Measurements from ENCODE around the gene ORC3.
A peak's percentile ranks its signal among the peaks of the same experiment; 100 is the strongest.
"Not testable (repeated sequence)": the region's sequence is repeated elsewhere in the genome, so short reads cannot be mapped to it uniquely, and the experiment has no call there.

The ORC3 gene

GRCh38 chr6:87701676-87702588 lies 112.0 kb downstream of the ORC3 start, which contains the start of gene AKIRIN2:
TSS of gene AKIRIN2 (minus strand) at chr6:87702233. CDS start at chr6:87701684, 549 bp downstream.
- Histone ChIP-seq H3K36me3 (ENCODE audit: insufficient read depth, insufficient read length, low read length) (peaks cover 17% of the 10 kb centered on the region), H3K4me3 (ENCODE audit: insufficient read length, low read depth) (peak within 1 kb of the TSS; percentile 86), H3K9me3 (ENCODE audit: insufficient read depth, low read length) (no peaks in the 10 kb centered on the region), H3K9ac (ENCODE audit: insufficient read length, low read depth) (peak within 1 kb of the TSS; percentile 93), H3K4me1 (ENCODE audit: insufficient read depth, insufficient read length) (no peaks in the 10 kb centered on the region), H3K27me3 (ENCODE audit: insufficient read depth, insufficient read length) (no peaks in the 10 kb centered on the region)
- TF ChIP-seq ZNF274 (IDR thresholded peaks at IDR 0.05; ENCODE audit: low read depth, low read length) (no peak), YY1 (IDR thresholded peaks at IDR 0.05; ENCODE audit: insufficient read depth, insufficient read length) (peak; percentile 67)
- DNase-seq (ENCODE audit: low read depth, low spot score), result peak; percentile 96

GRCh38 chr6:87702589-87702945 lies 112.6 kb downstream of the ORC3 start:
- no peak for DNase-seq (ENCODE audit: low read depth, low spot score)
- H3K4me3 ChIP-seq (ENCODE audit: insufficient read length, low read depth), result peak overlapping the region; percentile 29
- TF ChIP-seq SUZ12 (IDR thresholded peaks at IDR 0.05; ENCODE audit: extremely low read depth, insufficient read depth, insufficient read length) (no peak), ZNF274 (IDR thresholded peaks at IDR 0.05; ENCODE audit: low read depth, low read length) (no peak), YY1 (IDR thresholded peaks at IDR 0.05; ENCODE audit: insufficient read depth, insufficient read length) (no peak)
- H3K9me3 ChIP-seq (ENCODE audit: insufficient read depth, low read length), result no peaks in the 10 kb centered on the region
- H3K4me1 ChIP-seq (ENCODE audit: insufficient read depth, insufficient read length), result no peaks in the 10 kb centered on the region
- H3K9ac ChIP-seq (ENCODE audit: insufficient read length, low read depth), result peak overlapping the region; percentile 64
- peaks cover 12% of the 10 kb centered on the region for H3K36me3 ChIP-seq (ENCODE audit: insufficient read depth, insufficient read length, low read length)
- no peaks in the 10 kb centered on the region for H3K27me3 ChIP-seq (ENCODE audit: insufficient read depth, insufficient read length)

GRCh38 chr6:87703039-87703438 lies 113.1 kb downstream of the ORC3 start:
- not testable (repeated sequence) for DNase-seq (ENCODE audit: low read depth, low spot score); H3K27me3 ChIP-seq (ENCODE audit: insufficient read depth, insufficient read length); H3K9me3 ChIP-seq (ENCODE audit: insufficient read depth, low read length); H3K4me1 ChIP-seq (ENCODE audit: insufficient read depth, insufficient read length); H3K36me3 ChIP-seq (ENCODE audit: insufficient read depth, insufficient read length, low read length)
- Histone ChIP-seq H3K4me3 (ENCODE audit: insufficient read length, low read depth) (peak overlapping the region; percentile 29), H3K9ac (ENCODE audit: insufficient read length, low read depth) (peak overlapping the region; percentile 64)

GRCh38 chr6:87705070-87705691 lies 115.2 kb downstream of the ORC3 start:
- no peak for TF ChIP-seq YY1 (IDR thresholded peaks at IDR 0.05; ENCODE audit: insufficient read depth, insufficient read length)
- TF ChIP-seq SUZ12 (IDR thresholded peaks at IDR 0.05; ENCODE audit: extremely low read depth, insufficient read depth, insufficient read length), result no peak
- no peak for TF ChIP-seq ZNF274 (IDR thresholded peaks at IDR 0.05; ENCODE audit: low read depth, low read length)
- Histone ChIP-seq H3K4me3 (ENCODE audit: insufficient read length, low read depth) (no peak overlapping the region), H3K27me3 (ENCODE audit: insufficient read depth, insufficient read length) (no peaks in the 10 kb centered on the region), H3K9ac (ENCODE audit: insufficient read length, low read depth) (no peak overlapping the region), H3K36me3 (ENCODE audit: insufficient read depth, insufficient read length, low read length) (peaks cover 7% of the 10 kb centered on the region), H3K4me1 (ENCODE audit: insufficient read depth, insufficient read length) (no peaks in the 10 kb centered on the region), H3K9me3 (ENCODE audit: insufficient read depth, low read length) (no peaks in the 10 kb centered on the region)
- no peak for DNase-seq (ENCODE audit: low read depth, low spot score)

DNA sequence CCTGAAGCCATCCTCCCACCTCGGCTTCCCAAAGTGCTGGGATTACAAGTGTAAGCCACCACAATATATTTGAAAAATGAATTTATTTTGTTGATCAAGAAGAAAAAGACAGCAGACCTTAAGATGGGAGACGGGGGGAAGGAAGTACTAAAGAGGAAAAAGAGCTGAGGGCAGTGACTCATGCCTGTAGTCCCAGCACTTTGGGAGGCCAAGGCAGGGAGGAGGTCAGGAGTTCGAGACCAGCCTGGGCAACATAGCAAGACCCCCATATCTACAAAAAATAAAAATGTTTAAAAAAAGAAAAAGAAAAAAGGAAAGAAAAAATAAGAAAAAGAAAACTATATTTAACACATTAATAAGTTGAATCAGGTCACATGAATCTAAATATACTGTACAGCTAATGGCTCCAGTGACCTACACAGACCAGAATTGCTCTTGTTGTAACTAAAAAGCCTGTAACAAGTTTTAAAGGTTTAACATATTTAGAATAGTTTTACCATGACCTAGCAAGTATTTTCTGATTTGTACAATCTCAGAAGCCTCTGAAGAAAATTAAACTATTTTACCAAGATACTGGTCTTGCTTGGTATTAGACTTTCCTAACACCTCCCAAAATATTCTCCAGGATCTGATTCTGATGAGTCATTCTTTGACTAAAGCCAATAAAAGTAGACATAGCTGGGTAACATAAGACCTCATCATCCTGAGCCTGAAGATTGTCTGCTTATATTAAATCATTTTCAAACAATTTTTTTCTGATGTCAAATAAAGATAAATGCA lies 116.4 kb downstream of the ORC3 start:
- DNase-seq (ENCODE audit: low read depth, low spot score), result no peak
- no peaks in the 10 kb centered on the region for H3K27me3 ChIP-seq (ENCODE audit: insufficient read depth, insufficient read length)
- no peaks in the 10 kb centered on the region for H3K36me3 ChIP-seq (ENCODE audit: insufficient read depth, insufficient read length, low read length)
- H3K9me3 ChIP-seq (ENCODE audit: insufficient read depth, low read length), result no peaks in the 10 kb centered on the region
- no peak overlapping the region for H3K4me3 ChIP-seq (ENCODE audit: insufficient read length, low read depth)
- H3K4me1 ChIP-seq (ENCODE audit: insufficient read depth, insufficient read length), result no peaks in the 10 kb centered on the region
- no peak overlapping the region for H3K9ac ChIP-seq (ENCODE audit: insufficient read length, low read depth)
- TF ChIP-seq SUZ12 (IDR thresholded peaks at IDR 0.05; ENCODE audit: extremely low read depth, insufficient read depth, insufficient read length) (no peak), YY1 (IDR thresholded peaks at IDR 0.05; ENCODE audit: insufficient read depth, insufficient read length) (no peak), ZNF274 (IDR thresholded peaks at IDR 0.05; ENCODE audit: low read depth, low read length) (no peak)

DNA sequence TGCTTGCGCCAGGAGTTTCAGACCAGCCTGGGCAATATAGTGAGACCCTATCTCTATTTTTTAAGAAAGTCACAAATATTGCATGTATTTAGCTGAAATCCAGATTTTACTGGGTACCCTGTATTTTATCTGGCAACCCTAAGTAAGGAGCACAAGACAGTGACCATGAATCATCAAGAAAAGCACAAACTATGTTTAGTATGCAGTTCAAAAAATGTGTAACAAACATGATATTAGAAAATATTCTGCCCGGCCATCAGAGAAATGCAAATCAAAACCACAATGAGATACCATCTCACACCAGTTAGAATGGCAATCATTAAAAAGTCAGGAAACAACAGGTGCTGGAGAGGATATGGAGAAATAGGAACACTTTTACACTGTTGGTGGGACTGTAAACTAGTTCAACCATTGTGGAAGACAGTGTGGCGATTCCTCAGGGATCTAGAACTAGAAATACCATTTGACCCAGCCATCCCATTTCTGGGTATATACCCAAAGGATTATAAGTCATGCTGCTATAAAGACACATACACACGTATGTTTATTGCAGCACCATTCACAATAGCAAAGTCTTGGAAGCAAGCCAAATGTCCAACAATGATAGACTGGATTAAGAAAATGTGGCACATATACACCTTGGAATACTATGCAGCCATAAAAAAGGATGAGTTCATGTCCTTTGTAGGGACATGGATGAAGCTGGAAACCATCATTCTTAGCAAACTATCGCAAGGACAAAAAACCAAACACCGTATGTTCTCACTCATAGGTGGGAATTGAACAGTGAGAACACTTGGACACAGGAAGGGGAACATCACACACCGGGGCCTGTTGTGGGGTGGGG lies 118.9 kb downstream of the ORC3 start:
- not testable (repeated sequence) for H3K4me1 ChIP-seq (ENCODE audit: insufficient read depth, insufficient read length)

More for the DNA sequence above, 118.9 kb downstream of the ORC3 start:
- not testable (repeated sequence) for H3K4me3 ChIP-seq (ENCODE audit: insufficient read length, low read depth); H3K27me3 ChIP-seq (ENCODE audit: insufficient read depth, insufficient read length); H3K9ac ChIP-seq (ENCODE audit: insufficient read length, low read depth); H3K36me3 ChIP-seq (ENCODE audit: insufficient read depth, insufficient read length, low read length); DNase-seq (ENCODE audit: low read depth, low spot score); H3K9me3 ChIP-seq (ENCODE audit: insufficient read depth, low read length)
